Gastrocnemius medialis (tissue), 4 donors: ENCODE data around the gene POLR2A.

Experiments
- POLR2A ChIP-seq, 2 donors: fragments of 450-650 bp; IDR thresholded peaks; one replicate each; pipeline ENCODE4 v1.6.1; 2017; ENCODE audit warnings: antibody characterized with exemption in 2 of 2, mild to moderate bottlenecking in 2 of 2, moderate library complexity in 2 of 2
- TF ChIP-seq, protein P1 (sequence below), 5 experiments: fragments of 450-650 bp in 3 of 5; fragments of 200-600 bp in 2 of 5; sonication (generic) in 2 of 5; IDR thresholded peaks in 4 of 5; conservative IDR thresholded peaks in 1 of 5; 1 replicate in 4 of 5; 2 replicates in 1 of 5; pipeline ENCODE4 v1.5.1; 2016 to 2019; ENCODE audit warnings: antibody characterized with exemption in 5 of 5, mild to moderate bottlenecking in 3 of 5, moderate library complexity in 3 of 5

DNA sequence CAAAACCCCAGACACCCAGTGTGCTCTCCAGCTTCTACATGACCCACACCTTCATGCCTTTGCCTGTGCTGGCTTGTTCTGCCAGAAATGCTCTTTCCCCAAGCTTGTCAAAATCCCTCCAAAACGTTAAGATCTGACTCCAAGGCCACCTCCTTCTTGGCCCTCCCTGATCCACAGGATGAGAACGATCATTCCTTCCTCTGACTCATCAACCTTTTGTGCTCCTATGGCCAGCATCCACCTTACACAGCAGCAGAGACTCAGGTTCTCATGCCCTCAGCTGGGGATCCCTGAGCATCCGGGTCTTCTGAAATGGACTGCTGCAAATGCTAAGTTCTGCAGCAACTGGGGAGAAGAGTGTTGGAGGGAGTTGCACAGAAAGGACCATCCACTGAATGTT, 7.7 kb upstream of the POLR2A start:
- TF ChIP-seq, protein P1, sequence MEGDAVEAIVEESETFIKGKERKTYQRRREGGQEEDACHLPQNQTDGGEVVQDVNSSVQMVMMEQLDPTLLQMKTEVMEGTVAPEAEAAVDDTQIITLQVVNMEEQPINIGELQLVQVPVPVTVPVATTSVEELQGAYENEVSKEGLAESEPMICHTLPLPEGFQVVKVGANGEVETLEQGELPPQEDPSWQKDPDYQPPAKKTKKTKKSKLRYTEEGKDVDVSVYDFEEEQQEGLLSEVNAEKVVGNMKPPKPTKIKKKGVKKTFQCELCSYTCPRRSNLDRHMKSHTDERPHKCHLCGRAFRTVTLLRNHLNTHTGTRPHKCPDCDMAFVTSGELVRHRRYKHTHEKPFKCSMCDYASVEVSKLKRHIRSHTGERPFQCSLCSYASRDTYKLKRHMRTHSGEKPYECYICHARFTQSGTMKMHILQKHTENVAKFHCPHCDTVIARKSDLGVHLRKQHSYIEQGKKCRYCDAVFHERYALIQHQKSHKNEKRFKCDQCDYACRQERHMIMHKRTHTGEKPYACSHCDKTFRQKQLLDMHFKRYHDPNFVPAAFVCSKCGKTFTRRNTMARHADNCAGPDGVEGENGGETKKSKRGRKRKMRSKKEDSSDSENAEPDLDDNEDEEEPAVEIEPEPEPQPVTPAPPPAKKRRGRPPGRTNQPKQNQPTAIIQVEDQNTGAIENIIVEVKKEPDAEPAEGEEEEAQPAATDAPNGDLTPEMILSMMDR (IDR thresholded peaks at IDR 0.05 in 4 of 5, conservative IDR thresholded peaks at IDR 0.05 in 1 of 5) = no peak
- no peak for TF ChIP-seq POLR2A (IDR thresholded peaks at IDR 0.05)
